HG02623 (cell line): Measurements from ENCODE around the gene VSX1.

Source experiments
- ATAC-seq: cut with Tn5 transposase; IDR thresholded peaks from one replicate; pipeline ENCODE4 v1.9.1; 2021; ENCODE audit warnings: moderate library complexity; ENCODE audit not compliant: unreplicated experiment

The VSX1 gene

DNA sequence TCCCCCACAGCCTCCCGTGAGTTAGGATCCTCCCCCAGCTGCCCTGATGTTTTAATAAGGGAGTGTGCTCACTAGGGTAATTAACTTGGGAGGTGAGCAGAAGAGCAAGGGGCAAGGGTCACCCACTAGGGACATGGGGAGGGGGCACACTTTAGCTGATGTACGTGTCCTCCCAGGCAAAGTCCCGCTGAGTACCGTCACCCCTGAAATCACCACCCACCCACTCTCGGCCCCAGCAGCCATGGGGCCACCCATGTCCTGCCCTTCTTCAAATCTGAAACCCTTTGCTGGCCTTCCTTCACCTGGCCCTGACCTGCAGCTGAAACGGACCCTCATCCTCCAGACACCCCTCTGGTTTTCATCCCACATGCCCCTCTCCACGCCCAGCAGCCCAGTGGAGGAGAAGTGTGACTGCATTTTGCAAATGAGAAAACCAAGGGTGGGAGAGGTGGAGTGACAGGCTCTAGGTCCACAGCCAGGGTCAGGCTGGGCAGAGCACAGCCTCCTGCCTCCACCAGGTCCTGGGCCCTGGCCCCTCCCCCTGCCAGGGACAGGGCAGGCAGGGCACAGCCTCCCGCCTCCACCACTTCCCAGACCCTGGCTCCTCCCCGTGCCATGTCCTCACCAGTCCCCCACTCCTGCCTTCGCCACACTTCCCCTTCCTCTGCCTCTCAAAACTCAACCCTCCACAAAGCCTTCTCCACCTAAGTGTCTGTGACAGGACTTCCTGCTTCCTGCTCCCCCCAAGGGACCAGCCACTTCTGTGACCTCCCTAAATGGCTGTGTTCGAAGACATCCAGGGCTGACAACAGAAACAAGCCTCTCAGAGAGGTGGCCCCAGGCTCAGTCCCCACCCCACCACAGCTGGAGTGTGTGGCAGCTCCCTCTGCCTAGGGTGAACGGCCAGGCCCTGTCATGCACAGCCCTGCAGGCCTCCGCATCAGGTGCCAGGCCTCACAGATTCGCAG is 39.1 kb downstream of the VSX1 start:
- peak; percentile 88 for ATAC-seq

GRCh38 chr20:25041813-25042530 is 40.0 kb downstream of the VSX1 start:
- no peak for ATAC-seq

DNA sequence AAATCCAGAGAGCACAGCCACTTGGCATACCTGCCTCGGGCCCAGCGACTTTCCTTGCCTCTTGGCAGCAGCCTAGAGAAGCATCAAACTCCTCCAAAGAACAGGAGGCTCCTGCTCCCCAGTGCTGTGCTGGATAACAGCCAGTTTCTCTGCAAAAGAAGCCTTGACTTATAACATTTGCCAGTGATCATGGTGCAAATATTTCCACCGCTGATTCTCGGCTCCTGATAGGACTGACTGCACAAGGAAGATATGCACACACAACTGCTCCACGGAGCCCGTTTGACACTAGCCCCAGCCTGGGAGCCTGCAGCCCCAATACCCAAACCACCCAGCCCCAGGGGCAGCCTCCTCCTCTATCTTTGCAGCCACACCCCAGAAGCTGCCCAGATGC is 41.5 kb downstream of the VSX1 start:
- no peak for ATAC-seq

DNA sequence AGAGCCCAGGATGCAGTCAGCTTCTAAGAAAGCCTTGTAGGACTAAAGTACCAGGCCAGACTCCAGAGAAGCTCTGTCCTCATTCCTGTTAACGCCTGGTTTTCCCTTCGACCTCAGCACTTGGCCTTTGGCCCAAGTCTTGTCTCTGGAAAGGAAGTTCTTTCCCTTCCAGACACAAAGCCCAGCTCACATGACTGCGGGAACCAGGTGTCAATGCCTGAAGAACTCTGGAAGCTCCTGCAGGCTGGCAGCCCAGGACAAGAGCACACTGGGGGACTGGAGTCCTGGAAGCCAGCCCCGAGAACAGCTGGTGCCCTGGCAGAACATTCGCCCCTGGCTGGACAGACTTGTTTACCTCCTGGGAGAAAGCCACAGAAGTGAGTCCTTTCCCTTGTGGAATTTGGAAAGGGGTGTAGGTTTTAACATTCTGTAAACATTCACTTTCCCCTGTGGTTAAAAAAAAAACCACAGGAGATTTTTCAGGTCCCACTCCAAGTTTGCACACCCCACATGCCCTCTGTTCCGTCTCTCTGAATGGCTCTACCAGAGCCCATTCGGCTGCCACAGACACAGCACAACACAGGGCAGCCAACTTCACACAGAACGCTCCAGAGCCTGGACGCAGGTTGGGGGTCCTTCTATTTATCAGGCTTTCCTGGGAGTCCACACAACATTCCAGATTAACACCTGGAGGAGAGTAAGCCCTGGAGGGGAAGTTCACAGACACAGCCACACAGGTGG is 42.1 kb downstream of the VSX1 start:
- ATAC-seq: no peak

GRCh38 chr20:25038591-25039015 is 43.3 kb downstream of the VSX1 start:
- no peak for ATAC-seq

GRCh38 chr20:25038103-25038410 is 43.9 kb downstream of the VSX1 start:
- ATAC-seq: no peak

- ATAC-seq: no peak
These were observed 44.4 kb downstream of the VSX1 start for GRCh38 chr20:25037288-25038102.

DNA sequence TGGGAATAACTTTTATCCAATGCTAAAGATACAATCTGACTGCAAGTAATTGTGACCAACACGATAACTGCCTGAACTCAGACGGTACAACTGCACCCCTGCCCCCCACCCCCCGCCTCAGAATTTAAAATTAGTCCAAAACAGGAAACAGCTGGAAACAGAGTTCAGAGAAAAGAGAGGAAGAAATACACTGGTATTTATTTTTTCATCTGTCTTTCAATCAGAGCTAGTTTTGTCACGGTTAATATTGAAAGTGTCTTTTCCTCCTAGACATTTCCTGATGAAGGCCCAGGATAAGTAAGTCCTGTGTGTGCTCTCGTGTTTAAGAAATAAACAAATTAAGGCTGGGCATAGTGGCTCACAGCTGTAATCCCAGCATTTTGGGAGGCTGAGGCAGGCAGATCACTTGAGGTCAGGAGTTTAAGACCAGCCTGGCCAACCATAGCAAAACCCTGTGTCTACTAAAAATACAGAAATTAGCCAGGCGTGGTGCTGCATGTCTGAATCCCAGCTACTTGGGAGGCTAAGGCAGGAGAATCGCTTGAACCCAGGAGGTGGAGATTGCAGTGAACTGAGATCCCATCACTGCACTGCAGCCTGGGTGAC is 45.5 kb downstream of the VSX1 start:
- peak; percentile 9 for ATAC-seq

- peak; percentile 35 for ATAC-seq
These were observed 46.0 kb downstream of the VSX1 start for GRCh38 chr20:25035921-25036320.

GRCh38 chr20:25033924-25034300 is 48.0 kb downstream of the VSX1 start:
- no peak for ATAC-seq

- ATAC-seq: no peak
These were observed 48.5 kb downstream of the VSX1 start for GRCh38 chr20:25033265-25033923.

GRCh38 chr20:25032478-25033264 is 49.3 kb downstream of the VSX1 start:
- no peak for ATAC-seq

DNA sequence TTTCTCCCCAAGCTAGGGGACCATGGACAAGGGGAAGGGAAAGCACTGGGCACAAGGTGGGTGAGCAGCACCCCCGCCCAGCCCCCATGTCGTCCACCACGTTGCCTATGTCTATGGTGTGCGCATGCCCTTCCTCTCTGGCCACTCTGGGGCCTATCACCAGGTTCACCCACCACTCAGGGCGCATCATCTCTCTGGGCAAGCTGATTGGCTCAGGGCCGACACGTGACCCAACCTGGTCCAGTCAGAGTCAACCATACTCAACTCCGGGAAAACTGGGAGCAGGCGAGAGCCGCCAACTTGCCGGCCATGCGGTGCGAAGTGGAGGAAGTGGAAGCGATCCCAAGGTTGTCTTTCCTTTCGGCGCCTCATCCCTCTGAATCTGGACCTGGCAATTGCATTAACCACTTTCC is 49.9 kb downstream of the VSX1 start:
- no peak for ATAC-seq

DNA sequence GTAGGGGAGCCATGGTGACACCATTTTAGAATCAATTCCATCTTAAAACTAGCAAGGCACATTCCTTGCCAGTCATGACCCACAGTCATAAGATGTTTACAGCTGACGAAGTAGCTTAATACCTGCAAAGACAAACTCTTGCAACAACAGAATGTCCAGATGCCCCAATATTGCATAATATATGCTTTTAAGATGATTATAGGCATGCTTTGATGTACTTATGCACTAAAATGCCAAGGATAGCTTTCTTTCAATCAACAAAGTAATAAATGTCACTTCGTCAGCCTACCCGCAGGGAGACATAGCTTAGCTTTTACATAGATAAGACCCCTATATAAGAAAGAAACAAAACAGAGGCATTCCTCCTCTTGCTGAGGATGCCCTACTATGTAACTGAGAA is 50.7 kb downstream of the VSX1 start:
- ATAC-seq: no peak

- no peak for ATAC-seq
These were observed 51.2 kb downstream of the VSX1 start for GRCh38 chr20:25030649-25031207.

GRCh38 chr20:25030007-25030648 is 51.8 kb downstream of the VSX1 start:
- ATAC-seq: no peak

DNA sequence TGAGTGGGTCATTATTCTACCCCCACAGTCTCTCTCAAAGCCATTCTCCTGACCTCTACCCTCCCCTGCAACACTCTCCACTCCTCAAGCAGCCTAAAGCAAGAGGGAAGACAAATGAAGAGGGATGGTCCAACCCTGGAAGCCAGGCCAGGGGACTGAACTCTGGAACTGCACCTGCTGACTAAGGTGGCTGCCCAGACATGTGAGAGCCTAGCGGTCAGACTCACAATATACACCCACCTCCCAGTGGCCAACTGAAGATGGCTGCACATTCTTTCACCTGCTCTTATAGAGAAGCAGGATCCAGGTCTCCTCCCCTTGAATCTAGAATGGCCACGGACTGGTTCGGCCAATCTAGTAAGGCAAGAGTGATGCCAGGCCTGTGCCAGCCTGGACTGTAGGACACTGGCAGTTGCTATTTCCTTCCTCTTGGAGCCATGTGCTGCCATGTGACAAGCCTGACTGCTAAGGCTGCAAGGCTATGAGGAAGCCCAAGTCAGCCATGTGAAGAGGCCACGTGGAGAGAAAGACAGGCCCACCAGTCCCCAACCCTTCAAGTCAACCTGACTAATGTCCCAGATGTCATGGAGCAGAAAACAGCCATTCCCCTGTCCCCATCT is 55.8 kb downstream of the VSX1 start:
- no peak for ATAC-seq
